Measurements from ENCODE around the gene AKT2.
A peak's percentile ranks its signal among the peaks of the same experiment; 100 is the strongest.
"Not testable (repeated sequence)": the region's sequence is repeated elsewhere in the genome, so short reads cannot be mapped to it uniquely, and the experiment has no call there.

AKT2 gene

DNA sequence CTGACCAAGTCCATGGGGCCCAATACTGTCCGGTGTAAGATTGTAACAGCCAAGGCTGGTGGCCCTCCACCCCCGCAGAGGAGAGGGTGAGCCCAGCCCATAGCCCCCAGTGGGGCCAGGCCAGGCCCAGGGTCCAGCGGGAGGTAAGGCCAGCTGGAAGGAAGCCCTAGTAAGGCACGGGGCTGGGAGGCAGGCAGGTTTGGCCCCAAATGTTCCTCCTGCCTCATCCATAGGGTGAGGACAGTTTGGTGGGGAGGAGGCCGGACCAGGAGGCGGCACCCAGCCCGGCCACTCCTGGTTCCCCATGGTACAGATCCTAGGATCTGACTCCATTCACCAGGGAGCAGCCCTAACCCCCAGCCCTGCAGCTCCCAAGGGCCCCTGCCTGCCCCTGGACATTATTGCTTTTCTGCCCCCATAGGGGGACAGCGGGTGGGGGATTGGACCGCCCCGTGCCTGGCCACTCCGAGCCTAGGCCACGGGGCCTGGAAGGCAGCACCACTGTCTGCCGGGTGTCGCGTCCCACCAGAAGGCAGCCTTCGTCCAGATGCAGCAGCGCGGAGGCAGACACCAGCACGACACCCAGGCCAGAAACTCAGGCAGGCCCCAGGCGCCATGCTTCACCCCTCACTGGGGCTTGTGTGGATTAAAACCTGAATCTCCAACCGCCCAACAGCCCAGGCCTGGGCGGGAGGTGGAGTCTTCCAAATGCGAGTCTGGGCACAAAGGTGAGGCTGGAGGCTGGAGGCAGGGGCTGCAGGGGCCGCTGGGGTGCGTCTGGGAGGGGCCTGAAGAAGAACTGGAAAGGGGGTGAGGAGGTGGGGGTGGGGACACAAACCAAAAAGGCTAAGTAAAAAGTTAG lies 52.0 kb downstream of the AKT2 start:
- no peak for DNase-seq

DNA sequence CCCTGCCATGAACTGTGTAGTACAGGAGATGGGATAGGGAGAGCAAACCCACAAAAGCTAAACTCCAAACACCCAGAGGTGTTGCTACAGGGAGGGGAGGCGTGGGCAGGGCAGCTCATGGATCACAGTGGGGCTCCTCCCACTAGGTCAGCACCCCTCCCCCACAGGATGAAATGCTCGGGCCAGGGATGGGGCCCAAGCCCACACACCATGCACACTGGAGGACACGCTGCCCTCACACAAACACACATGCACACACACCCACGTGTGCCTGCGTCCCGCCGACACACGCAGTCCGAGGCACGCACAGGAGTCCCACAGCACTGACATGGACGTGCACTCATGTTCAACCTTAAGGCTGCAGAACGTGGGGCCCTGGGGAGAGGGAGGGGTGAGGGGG lies 52.7 kb downstream of the AKT2 start:
- no peak for DNase-seq

DNA sequence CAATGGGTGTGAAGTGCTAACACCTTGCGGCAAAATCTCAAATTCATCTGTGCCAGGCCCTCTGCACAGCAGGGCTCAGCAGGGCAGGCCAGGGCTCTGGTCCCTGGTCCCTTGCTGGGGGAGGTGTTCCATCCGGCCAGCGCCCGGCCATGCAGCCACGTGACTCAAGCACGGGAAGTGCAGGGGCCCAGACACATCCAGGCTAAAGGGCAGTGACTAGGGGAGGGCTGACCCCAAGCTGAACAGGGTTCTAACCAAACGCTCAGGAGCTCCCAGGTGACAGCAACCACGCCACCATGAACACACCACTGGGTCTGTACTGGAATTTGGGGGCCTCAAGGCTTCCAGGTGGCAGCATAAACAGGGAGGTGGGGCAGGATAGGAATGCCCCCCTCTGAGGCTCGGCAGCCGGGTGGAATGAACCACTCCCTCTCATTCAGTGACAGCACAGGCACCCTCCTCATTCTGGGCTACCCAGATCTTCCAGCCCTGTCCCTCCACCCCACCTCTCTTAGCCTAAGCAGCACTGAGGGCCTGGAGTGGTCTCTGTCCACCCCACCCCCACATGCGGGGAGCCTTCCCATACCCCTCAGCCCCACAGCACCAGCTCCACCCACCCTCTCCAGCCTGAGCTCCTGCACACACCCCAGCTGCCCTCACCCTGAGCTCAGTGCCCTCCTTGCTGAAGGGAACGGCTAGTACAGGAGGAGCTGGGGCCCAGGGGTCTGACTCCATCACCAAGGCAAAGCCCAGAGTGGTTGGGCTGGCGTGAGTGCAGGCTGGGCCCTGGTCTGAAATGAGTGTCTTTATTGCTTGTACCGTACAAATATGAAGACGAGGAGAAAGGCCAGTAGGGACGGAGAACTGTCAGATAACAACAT lies 53.4 kb downstream of the AKT2 start:
- DNase-seq: no peak

- no peak for DNase-seq
These were observed 54.1 kb downstream of the AKT2 start for GRCh38 chr19:40231057-40231456.

- no peak for DNase-seq
These were observed 55.2 kb downstream of the AKT2 start for GRCh38 chr19:40229926-40230417.

GRCh38 chr19:40229484-40229883 lies 55.7 kb downstream of the AKT2 start:
- no peak for DNase-seq

GRCh38 chr19:40228863-40229262 lies 56.3 kb downstream of the AKT2 start:
- no peak for DNase-seq

DNA sequence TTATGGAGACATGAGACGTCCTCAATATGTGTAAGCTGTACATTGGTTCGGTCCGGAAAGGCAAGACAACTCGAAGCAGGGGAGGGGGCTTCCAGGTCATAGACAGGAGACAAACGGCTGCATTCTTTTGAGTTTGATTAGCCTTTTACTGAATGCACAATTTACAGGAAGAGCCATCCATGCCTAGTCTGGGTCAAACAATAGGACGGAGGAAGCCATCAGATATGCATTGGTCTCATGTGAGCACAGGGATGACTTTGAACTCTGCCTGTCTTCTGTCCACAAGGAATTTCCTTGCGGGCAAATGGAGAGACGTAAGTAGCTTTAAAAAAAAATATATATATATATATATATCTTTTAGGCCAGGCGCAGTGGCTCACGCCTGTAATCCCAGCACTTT lies 56.8 kb downstream of the AKT2 start:
- DNase-seq: no peak

DNA sequence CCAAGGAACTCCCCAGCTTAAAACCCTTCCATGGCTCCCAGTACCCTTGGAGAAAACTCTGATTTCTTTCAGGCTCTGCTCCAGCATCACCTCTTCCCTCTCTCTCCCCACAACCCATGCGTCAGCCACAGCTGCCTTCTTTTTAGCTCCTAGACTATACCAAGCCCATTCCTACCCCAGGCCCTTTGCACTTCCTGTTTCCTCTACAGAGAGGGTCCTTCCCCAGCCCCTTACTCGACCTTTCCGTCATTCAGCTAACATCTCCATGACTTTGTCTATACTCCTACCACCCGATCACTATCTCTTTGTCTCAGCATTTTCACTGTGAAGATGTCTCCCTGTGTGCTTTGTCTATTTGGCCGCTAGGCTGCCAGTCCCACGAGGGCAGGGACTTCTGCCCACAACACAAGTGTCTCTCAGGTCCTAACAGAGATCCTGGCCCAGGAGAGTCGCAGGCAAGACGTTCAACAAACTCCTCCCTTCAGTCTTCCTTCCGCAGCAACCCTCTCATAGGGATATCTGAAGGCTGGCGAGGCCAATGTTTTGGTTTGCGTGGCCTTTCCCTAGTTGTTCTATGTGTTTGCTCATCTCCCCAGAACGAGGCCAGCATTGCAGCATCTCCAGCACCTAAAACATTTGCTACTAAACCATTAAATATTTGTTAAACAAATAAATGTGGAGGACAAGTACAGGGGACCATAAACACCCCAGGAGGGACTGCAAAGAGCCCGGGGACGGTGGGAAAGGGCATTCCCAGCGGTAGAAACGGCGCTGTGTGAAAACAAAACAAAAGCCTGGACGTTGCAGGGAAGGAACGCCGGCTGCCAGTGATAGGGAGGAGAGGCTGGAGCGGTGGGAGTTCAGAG lies 59.5 kb downstream of the AKT2 start:
- DNase-seq: peak in 1 of 3 experiments; percentile 82

GRCh38 chr19:40224342-40225150 lies 60.6 kb downstream of the AKT2 start:
- peak in 1 of 3 experiments; percentile 62 for DNase-seq

DNA sequence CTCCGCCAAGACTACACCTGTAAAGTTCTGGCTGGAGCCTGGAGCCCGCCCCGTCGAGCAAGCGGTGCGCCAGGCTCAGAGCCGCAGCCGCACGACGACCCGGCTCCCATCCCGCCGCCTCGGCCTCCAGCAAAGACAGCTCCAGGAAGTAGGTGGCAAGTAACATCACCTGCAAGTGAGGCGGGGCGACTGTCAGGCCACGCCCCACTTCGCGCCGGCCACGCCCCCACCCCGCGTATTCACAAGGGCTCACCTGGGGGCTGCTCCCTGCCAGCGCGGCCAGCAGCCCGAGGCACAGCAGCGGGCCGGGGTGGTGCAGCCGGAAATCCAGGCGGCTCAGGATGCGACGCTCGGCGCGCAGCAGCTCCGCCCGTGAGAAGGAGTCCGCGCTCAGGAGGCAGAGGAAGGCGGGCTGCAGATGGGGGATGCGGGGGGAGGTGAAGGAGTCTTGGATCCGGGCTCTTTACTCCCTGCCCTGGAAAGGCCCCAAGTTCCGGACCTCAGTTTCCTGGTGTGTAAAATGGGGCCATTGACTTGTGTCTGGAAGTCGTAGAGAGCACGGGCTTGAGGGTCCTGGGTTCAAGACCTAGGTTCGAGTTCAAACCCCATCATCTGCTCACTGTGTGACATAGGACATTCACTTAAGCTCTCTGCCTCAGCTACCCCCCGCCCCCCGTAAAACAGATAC lies 61.9 kb downstream of the AKT2 start:
- DNase-seq: peak in 1 of 3 experiments; percentile 76

DNA sequence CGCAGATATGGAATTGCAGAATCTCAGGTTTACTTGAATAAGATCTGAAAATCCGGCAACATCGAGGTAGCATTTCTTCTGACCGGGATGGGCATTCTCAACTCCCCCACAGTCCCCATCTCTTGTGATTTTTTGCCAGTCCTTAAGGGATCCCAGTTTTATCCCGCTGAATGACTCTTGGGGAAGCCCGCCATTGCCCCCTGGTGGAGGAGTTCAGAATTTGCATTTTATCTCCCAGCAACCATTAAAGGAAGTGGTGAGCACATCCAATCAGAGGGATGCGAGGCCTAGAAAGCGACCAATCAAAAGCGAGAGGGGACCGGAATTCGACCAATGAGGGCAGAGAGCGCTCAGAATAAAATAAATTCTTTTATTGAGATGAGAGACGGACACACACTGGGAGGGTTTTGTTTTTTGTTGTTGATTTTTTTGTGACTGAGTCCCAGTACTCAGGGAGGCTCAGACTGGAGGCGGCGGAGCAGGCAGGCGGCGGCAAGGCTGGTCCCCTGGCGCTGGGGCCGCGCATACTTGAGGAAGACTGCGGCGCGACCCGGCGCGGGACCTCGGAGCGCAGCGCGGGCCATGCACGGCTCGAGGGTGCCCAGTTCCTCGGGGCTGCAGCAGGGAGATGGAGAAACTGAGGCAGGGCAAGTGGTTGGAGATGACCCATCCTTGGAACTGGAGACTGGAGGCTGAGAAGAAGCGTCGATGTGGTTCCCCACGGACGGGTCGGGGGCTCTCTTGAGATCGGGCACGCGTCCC lies 63.1 kb downstream of the AKT2 start:
- peak; percentile 51 to 81 (median 81) for DNase-seq

DNA sequence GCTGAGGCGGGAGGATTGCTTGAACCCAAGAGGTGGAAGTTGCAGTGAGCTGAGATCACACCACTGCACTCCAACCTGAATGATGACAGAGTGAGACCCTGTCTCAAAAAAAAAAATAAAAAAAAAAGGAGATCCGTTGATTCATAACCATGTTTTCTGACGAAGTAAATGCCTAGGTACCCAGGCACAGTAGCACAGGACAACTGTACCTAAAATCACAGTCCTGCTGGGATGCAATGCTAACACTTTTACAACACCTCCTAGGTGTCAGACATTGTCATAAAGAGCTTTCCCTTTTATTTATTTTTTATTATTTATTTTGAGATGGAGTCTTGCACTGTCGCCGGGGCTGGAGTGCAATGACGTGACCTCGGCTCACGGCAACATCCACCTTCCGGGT lies 64.5 kb downstream of the AKT2 start:
- DNase-seq: no peak

DNA sequence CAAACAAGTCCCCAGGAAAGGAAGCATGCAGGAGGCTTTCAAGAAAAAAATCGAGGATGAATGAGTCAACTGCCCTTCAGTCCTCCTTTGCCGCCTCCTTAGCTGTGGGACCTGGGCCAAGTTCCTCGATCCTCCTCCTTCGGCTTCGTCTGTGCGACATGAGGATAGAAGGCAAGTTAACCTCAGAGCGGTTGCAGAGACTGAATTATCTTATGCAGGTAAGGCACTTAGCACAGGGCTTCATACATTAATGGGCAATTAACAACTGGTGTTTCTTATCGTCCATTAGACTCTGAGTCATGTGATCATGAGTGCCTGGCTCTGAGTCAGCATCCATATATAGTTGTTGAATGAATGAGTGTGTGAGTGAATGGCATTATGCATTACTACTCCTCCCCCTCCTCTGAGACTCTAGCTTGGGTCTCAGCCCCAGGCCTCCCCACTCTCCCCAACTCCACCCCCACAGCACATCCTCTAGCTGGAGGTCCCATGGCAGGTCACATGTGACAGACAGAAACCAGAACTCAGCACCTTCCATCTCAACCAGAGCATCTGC lies 65.3 kb downstream of the AKT2 start:
- peak in 1 of 3 experiments; percentile 5 for DNase-seq

- not testable (repeated sequence) for DNase-seq
These were observed 66.1 kb downstream of the AKT2 start for GRCh38 chr19:40219029-40219428.

DNA sequence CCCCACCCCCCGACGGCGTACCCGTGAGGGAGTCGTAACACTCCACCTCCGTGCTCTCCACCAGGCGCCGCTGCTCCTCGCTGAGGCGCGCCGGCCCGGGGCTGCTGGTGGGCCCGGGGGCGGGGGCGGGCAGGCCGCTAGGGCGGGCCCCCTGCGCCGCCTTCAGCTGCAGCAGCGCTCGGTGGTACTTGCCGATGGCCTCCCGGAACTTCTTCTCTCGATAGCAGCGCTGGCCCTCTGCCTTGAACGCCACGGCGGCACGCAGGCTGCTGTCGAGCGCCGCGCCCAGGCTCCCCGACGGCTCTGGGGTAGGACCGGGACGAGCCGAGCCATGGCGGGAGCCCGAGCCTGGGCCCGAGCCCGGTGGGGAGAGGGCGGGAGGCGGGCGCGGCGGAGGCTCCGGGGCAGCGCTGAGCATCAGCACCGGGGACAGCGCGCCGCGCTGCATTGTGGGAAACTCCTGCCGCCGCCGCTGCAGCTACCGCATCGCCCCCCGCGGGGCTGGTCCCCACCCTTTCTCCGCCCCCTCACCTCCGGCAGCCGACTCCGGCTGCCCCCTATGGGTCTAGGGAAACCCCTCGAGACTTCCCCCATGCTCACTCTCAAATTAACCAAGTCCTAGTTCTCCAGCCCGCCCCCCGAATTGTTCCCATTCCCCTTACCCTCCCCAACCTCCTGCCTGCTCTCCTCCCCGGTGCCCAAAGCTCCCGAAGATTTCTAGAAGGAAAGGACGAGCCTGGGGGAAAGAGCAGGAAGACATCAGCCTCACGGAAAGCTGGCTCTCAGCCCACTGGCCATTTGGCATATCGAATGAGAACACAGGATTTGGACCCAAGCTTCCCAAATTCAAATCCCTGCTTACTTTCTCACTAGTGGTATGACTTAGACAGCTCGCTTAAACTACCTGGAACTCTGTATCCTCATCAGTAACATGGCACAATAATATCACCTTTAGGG lies 66.9 kb downstream of the AKT2 start, which contains the start of gene TTC9B:
TSS of gene TTC9B (minus strand) at position 451 of the 957 bp plus-strand sequence. CDS start at position 448, 3 bp downstream.
- DNase-seq: peak in 2 of 3 experiments; percentile 66 to 75

DNA sequence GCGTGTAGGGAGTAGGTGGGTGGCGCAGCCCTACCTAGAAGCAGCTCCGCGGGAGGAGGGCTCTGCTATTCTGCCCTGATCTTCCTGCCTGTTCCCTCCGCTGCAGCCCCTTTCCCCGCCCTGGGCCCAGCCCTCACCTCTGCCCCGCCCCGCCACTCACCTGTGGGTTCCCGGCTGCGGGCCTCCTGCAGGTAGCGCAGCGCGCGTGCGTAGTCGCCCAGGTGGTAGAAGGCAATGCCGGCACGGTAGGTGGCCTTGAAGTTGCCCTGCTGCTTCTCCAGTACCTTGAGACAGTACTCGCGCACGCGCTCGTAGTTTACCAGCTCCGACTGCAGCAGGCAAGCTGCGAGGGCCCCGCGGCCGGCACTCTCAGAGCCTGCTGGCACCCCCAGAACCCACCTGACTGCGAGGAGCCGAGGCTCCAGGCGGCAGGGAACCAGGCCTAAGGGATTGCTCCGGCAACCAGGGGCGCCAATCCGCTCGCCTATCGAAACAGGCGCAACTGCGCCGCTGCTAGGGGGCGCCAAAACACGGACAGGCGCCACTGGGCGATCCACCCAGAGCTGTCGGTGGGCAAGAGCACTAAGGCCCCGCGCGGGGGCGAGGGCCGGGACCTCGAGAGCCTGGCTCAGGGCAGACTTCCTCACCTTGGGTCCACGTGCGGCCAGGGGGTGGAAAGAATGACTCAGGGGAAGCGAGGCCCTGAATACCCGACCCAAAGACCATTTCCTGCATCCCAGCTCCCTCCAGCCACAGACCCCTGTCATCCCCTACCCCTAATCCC lies 67.9 kb downstream of the AKT2 start:
- peak; percentile 88 to 89 (median 88) for DNase-seq

DNA sequence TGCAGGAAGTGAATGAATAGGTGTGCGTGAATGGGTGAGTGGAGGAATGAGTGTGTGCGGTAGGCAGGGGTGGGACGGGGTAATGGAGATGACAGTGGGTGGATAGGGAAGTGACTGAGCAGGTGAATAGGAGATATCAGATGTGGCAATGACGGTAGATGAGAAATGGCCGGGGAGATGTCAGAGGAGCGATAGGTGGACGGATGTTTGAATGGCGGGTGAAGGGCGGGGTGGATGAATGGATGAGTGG lies 68.4 kb downstream of the AKT2 start:
- no peak for DNase-seq
